ENCODE results near the gene NPHP1.

- TF ChIP-seq CTCF (IDR thresholded peaks at IDR 0.05), result no peak
- no peak for TF ChIP-seq POLR2A (IDR thresholded peaks at IDR 0.05)
These were observed 102.7 kb downstream of the NPHP1 start for GRCh38 chr2:110101901-110102803.
